ENCODE data around the gene PLIN4. TPM values are rescaled to one million over a fixed set of nuclear protein-coding genes. Genes with fewer than 3 reads are reported as not detected.

The PLIN4 gene
- total and polyA plus RNA-seq, 3 experiments from 2014 or later: 0.04 to 0.15 TPM; not detected in 1

DNA sequence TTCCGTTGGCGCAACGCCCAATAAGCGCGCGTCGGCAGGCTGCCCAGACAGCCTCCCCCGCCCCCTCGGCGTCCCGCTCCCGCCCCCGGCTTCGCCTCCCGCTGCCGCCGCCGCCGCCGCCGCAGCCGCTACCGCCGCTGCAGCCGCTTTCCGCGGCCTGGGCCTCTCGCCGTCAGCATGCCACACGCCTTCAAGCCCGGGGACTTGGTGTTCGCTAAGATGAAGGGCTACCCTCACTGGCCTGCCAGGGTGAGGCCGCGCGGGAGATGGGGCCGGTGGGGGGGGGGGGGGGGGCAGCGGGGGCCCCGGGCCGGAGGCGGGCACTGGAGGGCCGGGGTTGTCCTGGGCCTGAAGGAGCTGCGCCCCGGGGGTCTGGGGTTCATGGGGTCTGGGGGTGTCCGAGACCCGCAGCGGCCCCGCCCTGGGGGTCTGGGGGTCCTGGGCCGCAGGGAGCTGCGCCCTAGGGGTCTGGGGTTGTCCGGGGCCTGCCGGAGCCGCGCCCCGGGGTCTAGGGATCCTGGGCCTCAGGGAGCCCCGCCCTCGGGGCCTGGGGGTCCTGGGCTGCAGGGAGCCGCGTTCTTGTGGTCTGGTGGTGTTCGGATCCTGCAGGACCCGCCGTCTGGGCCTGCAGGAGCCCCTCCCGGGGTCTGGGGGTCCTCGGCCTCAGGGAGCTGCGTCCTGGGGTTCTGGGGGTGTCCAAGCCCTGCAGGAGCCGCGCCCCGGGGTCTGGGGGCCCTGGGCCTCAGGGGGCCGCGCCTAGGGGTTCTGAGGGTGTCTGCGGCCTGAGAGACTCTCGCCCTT is 45.9 kb downstream of the PLIN4 start, which contains the start of gene HDGFL2:
HDGFL2 (plus strand) TSS at position 124 of the 801 bp plus-strand sequence; CDS start at position 178, 54 bp downstream.
- H3K9me3 ChIP-seq (ENCODE audit: low read length): no peaks in the 10 kb centered on the region
- H3K36me3 ChIP-seq (ENCODE audit: insufficient read depth, low read length): peaks cover 6% of the 10 kb centered on the region
- Mint-ChIP-seq H3K4me3 (peak within 1 kb of the TSS; percentile 63 to 88 (median 79)), H3K9me3 (no peaks in the 10 kb centered on the region), H3K4me1 (peaks cover 15 to 25% (median 22%) of the 10 kb centered on the region in 3 donors), H3K27ac (peak within 1 kb of the TSS in 4 of 8 donors; percentile 54 to 70 (median 56)), H3K27me3 (no peaks in the 10 kb centered on the region), H3K36me3 (peaks cover 0 to 16% (median 3%) of the 10 kb centered on the region in 3 donors)
- peaks cover 17% of the 10 kb centered on the region for H3K4me1 ChIP-seq (ENCODE audit: insufficient read depth, low read length)
- no peak for DNase-seq
- ChIA-PET CTCF (interaction anchor here (1.0 to 1.9 kb wide), 5 partner anchors 12 to 206 kb away, joined by 3 to 5 read pairs (median 3); partner anchors contain the start of gene SH3GL1), POLR2A (interaction anchor here (1.0 to 1.6 kb wide), 5 partner anchors 13 to 129 kb away, joined by 3 to 11 read pairs (median 4); partner anchors contain the start of genes CHAF1A, MPND and SH3GL1)
- no peaks in the 10 kb centered on the region for H3K27me3 ChIP-seq (ENCODE audit: insufficient read depth, low read length, poor library complexity, severe bottlenecking)
- peak within 1 kb of the TSS; percentile 61 for H3K4me3 ChIP-seq (ENCODE audit: low read length)
- H3K27ac ChIP-seq (ENCODE audit: low read depth, low read length): peak within 1 kb of the TSS; percentile 71

DNA sequence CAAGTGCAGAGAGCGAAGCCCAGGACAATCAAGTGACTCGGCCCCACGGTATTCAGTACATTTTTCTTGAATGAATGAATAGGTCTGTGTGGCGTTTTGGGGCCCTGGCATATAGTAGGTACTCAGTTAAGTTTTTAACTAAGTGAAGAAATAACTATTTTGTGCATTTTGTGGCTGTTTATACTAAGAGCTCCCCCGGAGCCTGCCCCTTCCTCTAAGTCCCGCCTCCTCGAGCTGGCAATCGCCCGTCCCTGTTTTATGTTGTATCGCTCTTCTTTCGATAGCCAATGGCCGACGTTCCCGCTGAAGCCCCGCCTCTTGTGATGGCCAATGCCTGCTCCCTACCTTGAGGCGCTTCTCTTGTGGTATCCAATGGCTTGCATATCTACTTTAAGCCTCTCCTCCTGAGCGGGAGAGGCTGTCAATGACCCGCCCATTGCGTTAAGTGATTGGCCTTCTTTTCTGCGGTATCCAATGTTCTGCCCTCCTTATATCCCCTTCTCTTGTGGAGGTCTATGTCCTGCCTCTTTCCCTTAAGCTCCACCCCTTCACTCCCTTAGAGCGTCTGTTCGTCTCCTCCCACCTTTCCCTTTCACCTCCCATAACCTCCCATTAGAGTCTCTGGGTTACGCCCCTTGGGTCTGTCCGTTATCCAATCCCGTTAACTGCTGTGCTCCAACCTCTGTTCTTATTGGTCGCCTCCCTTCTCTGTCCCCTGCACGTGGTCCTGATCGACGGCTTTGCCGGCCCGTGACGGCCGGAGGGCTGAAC is 46.7 kb downstream of the PLIN4 start:
- H3K9me3 Mint-ChIP-seq: no peaks in the 10 kb centered on the region
- no peaks in the 10 kb centered on the region for H3K27me3 Mint-ChIP-seq
- H3K4me1 ChIP-seq (ENCODE audit: insufficient read depth, low read length): peaks cover 17% of the 10 kb centered on the region
- peaks cover 0 to 8% (median 2%) of the 10 kb centered on the region in 3 donors for H3K36me3 Mint-ChIP-seq
- H3K9me3 ChIP-seq (ENCODE audit: low read length): no peaks in the 10 kb centered on the region
- H3K27ac Mint-ChIP-seq: no peak overlapping the region
- H3K4me3 Mint-ChIP-seq: no peak overlapping the region
- peak overlapping the region; percentile 71 for H3K27ac ChIP-seq (ENCODE audit: low read depth, low read length)
- peak overlapping the region; percentile 61 for H3K4me3 ChIP-seq (ENCODE audit: low read length)
- H3K4me1 Mint-ChIP-seq: peaks cover 15 to 25% (median 22%) of the 10 kb centered on the region in 3 donors
- ChIA-PET CTCF (interaction anchor here (1.0 to 2.1 kb wide), 9 partner anchors 11 to 484 kb away, joined by 3 to 5 read pairs (median 3); partner anchors contain the start of genes SH3GL1 and YJU2), POLR2A (interaction anchor here (1.0 to 1.6 kb wide), 8 partner anchors 14 to 225 kb away, joined by 3 to 13 read pairs (median 4); partner anchors contain the start of genes CHAF1A, MPND, SH3GL1 and UBXN6)
- peak; percentile 95 to 99 (median 98) for DNase-seq
- peaks cover 2% of the 10 kb centered on the region for H3K36me3 ChIP-seq (ENCODE audit: insufficient read depth, low read length)
- no peaks in the 10 kb centered on the region for H3K27me3 ChIP-seq (ENCODE audit: insufficient read depth, low read length, poor library complexity, severe bottlenecking)

DNA sequence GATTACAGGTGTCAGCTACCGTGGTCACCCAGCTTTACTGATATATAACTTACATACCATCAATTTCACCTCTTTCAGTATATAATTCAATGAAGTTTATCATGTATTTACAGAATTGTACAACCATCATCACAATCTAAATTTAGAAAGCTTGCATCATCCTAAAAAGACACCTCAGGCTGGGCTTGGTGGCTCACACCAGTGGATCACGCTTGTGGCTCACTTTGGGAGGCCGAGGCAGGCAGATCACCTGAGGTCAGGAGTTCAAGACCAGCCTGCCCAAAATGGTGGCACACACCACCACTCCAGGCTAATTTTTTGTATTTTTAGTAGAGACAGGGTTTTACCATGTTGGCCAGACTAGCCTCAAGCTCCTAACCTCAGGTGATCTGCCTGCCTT is 50.5 kb downstream of the PLIN4 start:
- no peaks in the 10 kb centered on the region for H3K36me3 Mint-ChIP-seq
- H3K4me1 Mint-ChIP-seq: peaks cover 5 to 6% (median 6%) of the 10 kb centered on the region in 3 donors
- H3K27me3 Mint-ChIP-seq: no peaks in the 10 kb centered on the region
- H3K27ac Mint-ChIP-seq: peak overlapping the region in 2 of 8 donors; percentile 22 to 47
- ChIA-PET POLR2A (interaction anchor here (0.6 kb wide), 1 partner anchor 120 kb away, joined by 4 read pairs; no protein-coding TSS in a partner anchor), CTCF (no interaction called here)
- no peak for DNase-seq
- Histone ChIP-seq H3K4me3 (ENCODE audit: low read length) (no peak overlapping the region), H3K4me1 (ENCODE audit: insufficient read depth, low read length) (peaks cover under 1% of the 10 kb centered on the region), H3K36me3 (ENCODE audit: insufficient read depth, low read length) (no peaks in the 10 kb centered on the region), H3K27ac (ENCODE audit: low read depth, low read length) (no peak overlapping the region), H3K27me3 (ENCODE audit: insufficient read depth, low read length, poor library complexity, severe bottlenecking) (no peaks in the 10 kb centered on the region), H3K9me3 (ENCODE audit: low read length) (no peaks in the 10 kb centered on the region)
- H3K4me3 Mint-ChIP-seq: peak overlapping the region in 2 of 7 donors; percentile 6 to 54
- H3K9me3 Mint-ChIP-seq: no peaks in the 10 kb centered on the region

DNA sequence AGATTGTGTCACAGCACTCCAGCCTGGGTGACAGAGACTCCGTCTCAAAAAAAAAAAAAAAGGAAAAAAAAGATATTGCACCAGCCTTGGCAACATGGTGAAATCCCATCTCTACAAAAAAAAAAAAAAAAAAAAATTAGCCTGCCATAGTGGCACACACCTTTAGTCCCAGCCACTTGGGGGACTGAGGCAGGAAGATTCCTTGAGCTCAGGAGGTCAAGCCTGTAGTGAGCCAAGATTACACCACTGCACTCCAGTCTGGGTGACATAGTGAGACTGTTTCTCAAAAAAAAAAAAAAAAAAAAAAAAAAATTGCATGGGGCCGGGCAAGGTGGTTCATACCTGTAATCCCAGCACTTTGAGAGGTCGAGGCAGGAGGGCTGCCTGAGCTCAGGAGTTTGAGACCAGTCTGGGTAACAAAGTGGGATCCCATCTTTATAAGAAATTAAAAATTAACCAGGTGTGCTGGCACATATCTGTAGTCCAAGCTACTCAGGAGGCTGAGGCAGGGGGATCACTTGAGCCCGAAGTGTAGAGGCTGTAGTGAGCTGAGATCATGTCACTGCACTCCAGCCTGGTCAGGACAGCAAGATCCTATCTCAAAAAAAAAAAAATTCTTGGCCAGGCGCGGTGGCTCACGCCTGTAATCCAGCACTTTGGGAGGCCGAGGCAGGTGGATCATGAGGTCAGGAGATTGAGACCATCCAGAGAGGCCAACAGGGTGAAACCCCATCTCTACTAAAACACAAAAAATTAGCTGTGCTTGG is 53.3 kb downstream of the PLIN4 start:
- CTCF ChIA-PET: no interaction called here
- H3K4me3 ChIP-seq (ENCODE audit: low read length): no peak overlapping the region

DNA sequence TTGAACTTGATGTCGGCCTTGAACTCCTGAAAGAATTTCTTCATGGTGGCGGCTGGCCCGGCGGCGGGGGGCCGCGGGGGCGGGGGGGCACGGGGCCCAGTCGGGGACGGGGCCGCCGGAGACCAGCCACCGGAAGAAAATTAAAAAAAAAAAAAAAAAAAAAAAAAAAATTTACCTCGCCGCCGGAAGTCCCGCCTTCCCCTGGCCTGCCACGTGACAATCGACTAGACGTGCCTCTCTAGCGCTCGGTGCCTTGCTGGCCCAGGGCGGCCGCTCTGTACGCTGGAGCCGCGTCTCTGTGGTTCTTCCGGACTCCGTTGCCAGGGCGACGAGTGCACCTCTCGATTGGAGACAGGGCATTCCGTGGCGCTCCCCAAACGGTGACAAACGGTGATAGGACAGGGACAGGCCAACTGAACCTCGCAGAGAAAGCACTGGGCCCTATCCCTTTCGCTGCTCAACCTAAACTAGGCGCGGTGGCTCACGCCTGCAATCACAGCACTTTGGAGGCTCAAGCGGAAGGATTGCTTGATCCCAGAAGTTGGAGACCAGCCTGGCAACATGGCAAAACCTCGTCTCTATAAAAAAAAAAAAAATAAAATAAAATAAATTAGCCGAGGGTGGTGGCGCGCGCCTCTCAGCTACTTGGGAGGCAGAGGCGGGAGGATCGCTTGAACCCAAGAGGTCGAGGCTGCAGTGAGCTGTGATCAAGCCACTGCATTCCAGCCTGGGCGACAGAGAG is 60.5 kb downstream of the PLIN4 start, which contains the start of gene UBXN6:
UBXN6 (minus strand) TSS at position 141 of the 742 bp plus-strand sequence; CDS start at position 44, 97 bp downstream.
- Mint-ChIP-seq H3K9me3 (no peaks in the 10 kb centered on the region), H3K36me3 (peaks cover 0 to 20% (median 0%) of the 10 kb centered on the region in 3 donors), H3K27ac (peak within 1 kb of the TSS; percentile 81 to 97 (median 96)), H3K4me3 (peak within 1 kb of the TSS; percentile 85 to 94 (median 92)), H3K4me1 (peaks cover 18 to 30% (median 19%) of the 10 kb centered on the region in 3 donors), H3K27me3 (peaks cover 0 to 1% of the 10 kb centered on the region in 2 donors)
- ChIA-PET CTCF (interaction anchor here (1.4 kb wide), 1 partner anchor 88 kb away, joined by 4 read pairs; no protein-coding TSS in a partner anchor), POLR2A (interaction anchor here (2.6 kb wide), 1 partner anchor 13 kb away, joined by 13 read pairs; no protein-coding TSS in a partner anchor)
- H3K36me3 ChIP-seq (ENCODE audit: insufficient read depth, low read length): no peaks in the 10 kb centered on the region
- H3K27me3 ChIP-seq (ENCODE audit: insufficient read depth, low read length, poor library complexity, severe bottlenecking): no peaks in the 10 kb centered on the region
- peak; percentile 96 to 99 (median 97) for DNase-seq
- peak within 1 kb of the TSS; percentile 66 for H3K4me3 ChIP-seq (ENCODE audit: low read length)
- H3K27ac ChIP-seq (ENCODE audit: low read depth, low read length): peak within 1 kb of the TSS; percentile 73
- H3K4me1 ChIP-seq (ENCODE audit: insufficient read depth, low read length): peaks cover 17% of the 10 kb centered on the region
- H3K9me3 ChIP-seq (ENCODE audit: low read length): no peaks in the 10 kb centered on the region

More for the DNA sequence above, 53.3 kb downstream of the PLIN4 start:
- no peaks in the 10 kb centered on the region for H3K36me3 ChIP-seq (ENCODE audit: insufficient read depth, low read length)
- POLR2A ChIA-PET: no interaction called here
- H3K27me3 Mint-ChIP-seq: no peaks in the 10 kb centered on the region
- no peaks in the 10 kb centered on the region for H3K36me3 Mint-ChIP-seq
- no peak overlapping the region for H3K27ac ChIP-seq (ENCODE audit: low read depth, low read length)
- no peak overlapping the region for H3K27ac Mint-ChIP-seq
- no peak overlapping the region for H3K4me3 Mint-ChIP-seq
- no peaks in the 10 kb centered on the region for H3K4me1 ChIP-seq (ENCODE audit: insufficient read depth, low read length)
- DNase-seq: no peak
- no peaks in the 10 kb centered on the region for H3K9me3 Mint-ChIP-seq
- no peaks in the 10 kb centered on the region for H3K4me1 Mint-ChIP-seq
- no peaks in the 10 kb centered on the region for H3K27me3 ChIP-seq (ENCODE audit: insufficient read depth, low read length, poor library complexity, severe bottlenecking)
- no peaks in the 10 kb centered on the region for H3K9me3 ChIP-seq (ENCODE audit: low read length)

DNA sequence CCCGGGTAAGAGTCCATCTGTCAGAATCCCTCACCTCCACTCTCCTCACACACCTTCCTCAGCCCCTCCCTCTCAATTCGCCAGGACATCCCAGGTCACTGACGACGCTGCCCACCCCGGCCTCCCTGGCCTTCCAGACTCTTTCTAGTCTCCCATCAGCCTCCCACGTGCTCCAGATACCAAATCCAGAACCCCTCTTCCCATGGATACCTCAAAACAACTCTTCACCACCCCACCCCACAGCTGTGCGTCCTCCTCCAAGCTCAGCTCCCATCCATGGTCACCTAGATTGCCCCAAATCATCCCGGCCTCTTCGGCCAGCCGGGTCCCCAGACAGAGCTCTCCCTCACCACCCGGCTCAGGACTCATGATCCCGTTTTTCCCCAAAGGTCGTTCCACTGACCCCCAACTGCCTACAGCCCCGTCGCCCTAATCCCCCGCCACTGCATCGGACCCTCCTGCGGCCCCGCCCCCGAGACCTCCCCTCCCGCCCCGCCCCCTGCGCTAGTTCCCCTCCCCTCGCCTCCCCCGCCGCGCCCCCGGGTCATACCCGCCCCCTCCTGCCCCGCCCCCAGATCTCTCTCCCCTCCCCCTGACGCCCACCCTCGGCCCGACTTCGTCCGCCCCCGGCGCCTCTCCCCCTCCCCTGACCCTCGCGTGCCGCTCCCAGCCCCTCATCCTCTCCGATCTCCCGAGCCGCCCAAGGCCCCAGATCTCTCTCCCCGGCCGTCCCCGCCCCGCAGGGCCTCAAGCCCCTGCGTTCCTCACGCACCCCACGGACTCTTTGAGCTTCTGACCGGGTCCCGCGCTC is 61.2 kb downstream of the PLIN4 start:
- DNase-seq: peak in 3 of 5 donors; percentile 43 to 57 (median 44)
- H3K27ac Mint-ChIP-seq: peak overlapping the region; percentile 81 to 97 (median 94)

More for the DNA sequence above, 61.2 kb downstream of the PLIN4 start:
- CTCF ChIA-PET: interaction anchor here (1.4 kb wide), 1 partner anchor 87 kb away, joined by 4 read pairs; no protein-coding TSS in a partner anchor
- H3K27ac ChIP-seq (ENCODE audit: low read depth, low read length): peak overlapping the region; percentile 73
- H3K4me3 ChIP-seq (ENCODE audit: low read length): peak overlapping the region; percentile 62
- H3K9me3 ChIP-seq (ENCODE audit: low read length): no peaks in the 10 kb centered on the region
- Mint-ChIP-seq H3K36me3 (peaks cover 0 to 28% (median 0%) of the 10 kb centered on the region in 3 donors), H3K4me1 (peaks cover 18 to 30% (median 19%) of the 10 kb centered on the region in 3 donors), H3K9me3 (no peaks in the 10 kb centered on the region), H3K4me3 (peak overlapping the region; percentile 85 to 94 (median 92)), H3K27me3 (peaks cover 0 to 1% of the 10 kb centered on the region in 2 donors)
- H3K4me1 ChIP-seq (ENCODE audit: insufficient read depth, low read length): peaks cover 17% of the 10 kb centered on the region
- POLR2A ChIA-PET: interaction anchor here (0.6 to 2.6 kb wide), 3 partner anchors 14 to 55 kb away, joined by 3 to 13 read pairs (median 5); partner anchors contain the start of gene CHAF1A
- H3K36me3 ChIP-seq (ENCODE audit: insufficient read depth, low read length): no peaks in the 10 kb centered on the region
- no peaks in the 10 kb centered on the region for H3K27me3 ChIP-seq (ENCODE audit: insufficient read depth, low read length, poor library complexity, severe bottlenecking)

Measured in CD8-positive, alpha-beta memory T cell (primary cell).